ENCODE measurements around the gene MARK1.

MARK1 gene

DNA sequence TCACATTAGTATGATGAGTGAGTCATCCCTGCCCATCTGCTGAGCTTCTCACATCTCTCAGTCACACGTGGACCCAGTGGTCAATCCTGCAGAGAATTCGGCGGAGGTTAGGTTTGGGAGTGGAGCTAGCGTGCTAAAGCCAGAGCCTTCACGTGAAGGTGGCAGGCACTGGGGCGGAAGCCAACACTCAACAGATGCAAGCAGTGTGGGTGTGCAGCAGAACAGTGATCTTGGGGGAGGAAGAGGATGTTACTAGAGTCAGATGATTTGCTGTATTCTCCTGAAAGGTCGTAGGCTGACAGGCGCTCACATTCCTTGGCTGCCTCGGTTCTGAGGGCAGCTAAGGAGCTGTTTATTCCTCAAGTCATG is 168.9 kb downstream of the MARK1 start:
- Histone ChIP-seq H3K4me1 (ENCODE audit: control insufficient read depth in 2 of 2, insufficient read depth in 1 of 2, low read depth in 1 of 2, low read length in 2 of 2) (peaks cover 0 to 2% of the 10 kb centered on the region in 2 donors), H2BK15ac (ENCODE audit: low read length) (no peak overlapping the region), H4K91ac (ENCODE audit: low read depth, low read length, poor library complexity) (no peak overlapping the region), H2BK5ac (ENCODE audit: low read length) (no peak overlapping the region), H3K4ac (ENCODE audit: low read length) (no peak overlapping the region), H2AK5ac (ENCODE audit: low read depth, low read length) (no peak overlapping the region), H4K8ac (ENCODE audit: low read depth, low read length) (no peak overlapping the region), H2BK120ac (ENCODE audit: low read depth, low read length) (no peak overlapping the region), H3K9ac (ENCODE audit: low read depth, low read length, poor library complexity) (no peak overlapping the region), H3K23ac (ENCODE audit: low read depth, low read length, poor library complexity) (no peak overlapping the region), H3K18ac (ENCODE audit: low read length) (no peak overlapping the region), H3K36me3 (replicated peaks in 1 of 2; ENCODE audit: control insufficient read depth in 2 of 2, insufficient read depth in 2 of 2, low read length in 2 of 2) (no peaks in the 10 kb centered on the region), H2AFZ (ENCODE audit: low read length) (peak overlapping the region; percentile 4), H3K27ac (replicated peaks; ENCODE audit: low read length) (no peak overlapping the region), H3K27me3 (ENCODE audit: control insufficient read depth in 3 of 3, insufficient read depth in 3 of 3, low read depth in 1 of 3, low read length in 3 of 3) (peaks cover 0 to 24% (median 4%) of the 10 kb centered on the region in 3 experiments), H3K4me2 (ENCODE audit: insufficient read depth, low read length, poor library complexity, severe bottlenecking) (no peak overlapping the region), H3K4me3 (ENCODE audit: low read length in 2 of 2) (no peak overlapping the region), H3K9me3 (replicated peaks in 1 of 2; ENCODE audit: control insufficient read depth in 2 of 2, insufficient read depth in 1 of 2, low read depth in 1 of 2, low read length in 2 of 2) (no peaks in the 10 kb centered on the region), H2BK12ac (ENCODE audit: low read length) (no peak overlapping the region), H3K79me1 (ENCODE audit: low read depth, low read length) (peaks cover 2% of the 10 kb centered on the region), H3K14ac (ENCODE audit: low read length) (no peak overlapping the region)
- no CpG with 5 or more reads among the region's 9 CpGs for WGBS, 2 donors (ENCODE audit: extremely low coverage in 2 of 2, insufficient read length in 2 of 2, insufficient replicate concordance in 1 of 2)
- no peak for DNase-seq (ENCODE audit: low spot score)

DNA sequence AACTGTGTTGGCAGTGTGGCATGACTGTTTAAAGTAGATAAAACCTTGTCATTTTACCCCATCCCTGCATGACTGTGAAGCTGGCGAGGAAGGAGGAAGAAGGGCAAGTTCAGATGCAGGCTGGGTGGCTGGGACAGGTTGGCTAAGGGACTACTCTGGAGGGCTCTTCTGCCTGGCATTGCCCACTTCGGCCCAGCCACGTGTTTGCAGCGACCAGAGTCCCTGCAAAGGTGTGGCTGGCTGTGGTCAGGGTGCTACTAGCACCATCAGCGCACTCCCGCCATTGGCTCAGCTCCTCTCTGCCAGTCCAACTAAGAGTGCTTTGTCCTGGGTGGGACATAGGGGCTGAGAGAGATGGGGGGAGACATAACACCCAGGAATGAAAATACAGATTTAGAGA is 169.4 kb downstream of the MARK1 start:
- no peak for DNase-seq (ENCODE audit: low spot score)
- Histone ChIP-seq H4K8ac (ENCODE audit: low read depth, low read length) (no peak overlapping the region), H2BK12ac (ENCODE audit: low read length) (no peak overlapping the region), H3K27me3 (ENCODE audit: control insufficient read depth in 3 of 3, insufficient read depth in 3 of 3, low read depth in 1 of 3, low read length in 3 of 3) (peaks cover 0 to 19% (median 2%) of the 10 kb centered on the region in 3 experiments), H2BK5ac (ENCODE audit: low read length) (no peak overlapping the region), H3K36me3 (replicated peaks in 1 of 2; ENCODE audit: control insufficient read depth in 2 of 2, insufficient read depth in 2 of 2, low read length in 2 of 2) (no peaks in the 10 kb centered on the region), H3K23ac (ENCODE audit: low read depth, low read length, poor library complexity) (no peak overlapping the region), H3K27ac (replicated peaks; ENCODE audit: low read length) (no peak overlapping the region), H3K9me3 (replicated peaks in 1 of 2; ENCODE audit: control insufficient read depth in 2 of 2, insufficient read depth in 1 of 2, low read depth in 1 of 2, low read length in 2 of 2) (no peaks in the 10 kb centered on the region), H2BK15ac (ENCODE audit: low read length) (no peak overlapping the region), H3K14ac (ENCODE audit: low read length) (no peak overlapping the region), H2BK120ac (ENCODE audit: low read depth, low read length) (no peak overlapping the region), H3K18ac (ENCODE audit: low read length) (no peak overlapping the region), H2AFZ (ENCODE audit: low read length) (no peak overlapping the region), H3K4me2 (ENCODE audit: insufficient read depth, low read length, poor library complexity, severe bottlenecking) (no peak overlapping the region), H3K9ac (ENCODE audit: low read depth, low read length, poor library complexity) (no peak overlapping the region), H3K4me1 (ENCODE audit: control insufficient read depth in 2 of 2, insufficient read depth in 1 of 2, low read depth in 1 of 2, low read length in 2 of 2) (peaks cover 0 to 2% of the 10 kb centered on the region in 2 donors), H4K91ac (ENCODE audit: low read depth, low read length, poor library complexity) (no peak overlapping the region), H3K4me3 (ENCODE audit: low read length in 2 of 2) (no peak overlapping the region), H3K4ac (ENCODE audit: low read length) (no peak overlapping the region), H2AK5ac (ENCODE audit: low read depth, low read length) (no peak overlapping the region), H3K79me1 (ENCODE audit: low read depth, low read length) (peaks cover 2% of the 10 kb centered on the region)
- no CpG with 5 or more reads among the region's 6 CpGs for WGBS, 2 donors (ENCODE audit: extremely low coverage in 2 of 2, insufficient read length in 2 of 2, insufficient replicate concordance in 1 of 2)

DNA sequence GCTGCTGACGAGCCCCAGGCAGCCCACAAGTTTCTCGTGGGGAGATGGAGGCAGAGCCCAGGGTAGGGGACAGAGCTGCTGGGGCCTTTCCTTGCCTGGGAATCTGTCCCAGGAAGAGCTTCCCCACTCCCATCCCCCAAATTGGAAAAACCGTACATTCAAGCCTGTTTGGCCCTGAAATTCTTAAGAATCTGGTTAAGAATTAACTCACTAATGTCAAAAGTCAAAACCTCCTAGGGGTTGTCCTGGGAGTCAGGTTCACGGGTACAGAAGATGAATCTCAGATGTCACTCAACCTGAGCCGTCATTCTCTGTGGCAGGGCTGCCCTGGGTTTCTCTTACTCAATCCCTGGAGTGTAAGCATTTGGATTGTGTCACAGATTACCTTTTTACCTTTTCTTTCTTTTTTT is 170.7 kb downstream of the MARK1 start:
- Histone ChIP-seq H2BK120ac (ENCODE audit: low read depth, low read length) (no peak overlapping the region), H3K4me2 (ENCODE audit: insufficient read depth, low read length, poor library complexity, severe bottlenecking) (no peak overlapping the region), H2AK5ac (ENCODE audit: low read depth, low read length) (no peak overlapping the region), H3K23ac (ENCODE audit: low read depth, low read length, poor library complexity) (no peak overlapping the region), H4K91ac (ENCODE audit: low read depth, low read length, poor library complexity) (no peak overlapping the region), H3K14ac (ENCODE audit: low read length) (no peak overlapping the region), H2AFZ (ENCODE audit: low read length) (no peak overlapping the region), H3K36me3 (replicated peaks in 1 of 2; ENCODE audit: control insufficient read depth in 2 of 2, insufficient read depth in 2 of 2, low read length in 2 of 2) (no peaks in the 10 kb centered on the region), H3K18ac (ENCODE audit: low read length) (no peak overlapping the region), H2BK15ac (ENCODE audit: low read length) (no peak overlapping the region), H2BK12ac (ENCODE audit: low read length) (no peak overlapping the region), H3K4me1 (ENCODE audit: control insufficient read depth in 2 of 2, insufficient read depth in 1 of 2, low read depth in 1 of 2, low read length in 2 of 2) (peaks cover 0 to 2% of the 10 kb centered on the region in 2 donors), H4K8ac (ENCODE audit: low read depth, low read length) (no peak overlapping the region), H2BK5ac (ENCODE audit: low read length) (no peak overlapping the region), H3K9ac (ENCODE audit: low read depth, low read length, poor library complexity) (no peak overlapping the region), H3K27ac (replicated peaks; ENCODE audit: low read length) (no peak overlapping the region), H3K27me3 (ENCODE audit: control insufficient read depth in 3 of 3, insufficient read depth in 3 of 3, low read depth in 1 of 3, low read length in 3 of 3) (peaks cover 0 to 14% (median 0%) of the 10 kb centered on the region in 3 experiments), H3K4me3 (ENCODE audit: low read length in 2 of 2) (no peak overlapping the region), H3K4ac (ENCODE audit: low read length) (no peak overlapping the region), H3K79me1 (ENCODE audit: low read depth, low read length) (peaks cover 2% of the 10 kb centered on the region), H3K9me3 (replicated peaks in 1 of 2; ENCODE audit: control insufficient read depth in 2 of 2, insufficient read depth in 1 of 2, low read depth in 1 of 2, low read length in 2 of 2) (no peaks in the 10 kb centered on the region)
- DNase-seq (ENCODE audit: low spot score) = no peak
- no CpG with 5 or more reads among the region's 5 CpGs for WGBS, 2 donors (ENCODE audit: extremely low coverage in 2 of 2, insufficient read length in 2 of 2, insufficient replicate concordance in 1 of 2)

DNA sequence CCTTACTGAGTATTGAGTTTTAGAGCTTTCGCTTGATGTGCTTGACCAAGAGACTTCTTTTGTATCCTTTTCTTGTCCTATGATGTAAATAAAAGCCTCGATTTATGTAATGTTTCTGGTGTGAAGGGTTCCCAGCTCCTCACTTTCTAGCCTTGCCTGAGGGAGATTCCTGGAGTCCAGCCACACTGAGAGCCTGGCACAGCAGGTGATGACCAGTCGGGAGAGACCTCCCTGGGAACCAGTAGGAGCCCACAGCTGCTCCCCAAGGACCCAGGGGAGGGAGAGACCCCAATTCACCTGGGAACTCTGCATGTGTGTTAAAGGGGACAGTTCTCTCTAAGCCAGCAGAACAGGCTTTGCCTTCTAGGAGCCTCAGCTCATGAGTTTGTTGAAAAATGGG is 171.1 kb downstream of the MARK1 start:
- Histone ChIP-seq H3K23ac (ENCODE audit: low read depth, low read length, poor library complexity) (no peak overlapping the region), H3K27me3 (ENCODE audit: control insufficient read depth in 3 of 3, insufficient read depth in 3 of 3, low read depth in 1 of 3, low read length in 3 of 3) (peaks cover 0 to 16% (median 0%) of the 10 kb centered on the region in 3 experiments), H2BK5ac (ENCODE audit: low read length) (no peak overlapping the region), H2BK120ac (ENCODE audit: low read depth, low read length) (no peak overlapping the region), H2AFZ (ENCODE audit: low read length) (no peak overlapping the region), H2BK12ac (ENCODE audit: low read length) (no peak overlapping the region), H4K91ac (ENCODE audit: low read depth, low read length, poor library complexity) (no peak overlapping the region), H3K18ac (ENCODE audit: low read length) (no peak overlapping the region), H3K9me3 (replicated peaks in 1 of 2; ENCODE audit: control insufficient read depth in 2 of 2, insufficient read depth in 1 of 2, low read depth in 1 of 2, low read length in 2 of 2) (no peaks in the 10 kb centered on the region), H3K36me3 (replicated peaks in 1 of 2; ENCODE audit: control insufficient read depth in 2 of 2, insufficient read depth in 2 of 2, low read length in 2 of 2) (no peaks in the 10 kb centered on the region), H2BK15ac (ENCODE audit: low read length) (no peak overlapping the region), H3K4me2 (ENCODE audit: insufficient read depth, low read length, poor library complexity, severe bottlenecking) (no peak overlapping the region), H3K4ac (ENCODE audit: low read length) (no peak overlapping the region), H4K8ac (ENCODE audit: low read depth, low read length) (no peak overlapping the region), H3K79me1 (ENCODE audit: low read depth, low read length) (peaks cover 2% of the 10 kb centered on the region), H3K4me1 (ENCODE audit: control insufficient read depth in 2 of 2, insufficient read depth in 1 of 2, low read depth in 1 of 2, low read length in 2 of 2) (peaks cover 0 to 2% of the 10 kb centered on the region in 2 donors), H2AK5ac (ENCODE audit: low read depth, low read length) (no peak overlapping the region), H3K4me3 (ENCODE audit: low read length in 2 of 2) (no peak overlapping the region), H3K9ac (ENCODE audit: low read depth, low read length, poor library complexity) (no peak overlapping the region), H3K14ac (ENCODE audit: low read length) (no peak overlapping the region), H3K27ac (replicated peaks; ENCODE audit: low read length) (no peak overlapping the region)
- DNase-seq (ENCODE audit: low spot score) = no peak
- no CpG with 5 or more reads among the region's 3 CpGs for WGBS, 2 donors (ENCODE audit: extremely low coverage in 2 of 2, insufficient read length in 2 of 2, insufficient replicate concordance in 1 of 2)

Data from neuronal stem cell (in vitro differentiated cells).